ENCODE data around the gene MAP6D1.

- TF ChIP-seq CTCF (IDR thresholded peaks at IDR 0.05) (no peak), POLR2A (IDR thresholded peaks at IDR 0.05) (no peak), POLR2AphosphoS5 (IDR thresholded peaks at IDR 0.05) (no peak)
Observed at GRCh38 chr3:183781246-183781645, 44.1 kb downstream of the MAP6D1 start.
